Karpas-422 (cell line): ENCODE data around the gene DDX17. TPM values are rescaled to one million over a fixed set of nuclear protein-coding genes. Genes with fewer than 3 reads are reported as not detected.
"Not testable (repeated sequence)": the region's sequence is repeated elsewhere in the genome, so short reads cannot be mapped to it uniquely, and the experiment has no call there.

Experiments
- DNase-seq: peaks from one replicate; pipeline ENCODE4 v3.0.0-alpha.2; 2015
- H2AFZ ChIP-seq: fragments of 200-600 bp; sonication (generic); 2 replicates; pipeline ENCODE4 v1.6.1; 2014; ENCODE audit warnings: antibody characterized with exemption, low read length, mixed read lengths
- H3K27ac ChIP-seq: fragments of 200-600 bp; sonication (generic); 2 replicates; pipeline ENCODE4 v1.5.1; 2014; ENCODE audit warnings: mild to moderate bottlenecking, low read length, moderate library complexity
- H3K27me3 ChIP-seq: fragments of 200-600 bp; sonication (generic); 2 replicates; pipeline ENCODE4 v1.6.1; 2014; ENCODE audit warnings: low read length, mixed read lengths
- H3K36me3 ChIP-seq: fragments of 200-600 bp; sonication (generic); 2 replicates; pipeline ENCODE4 v1.6.1; 2014; ENCODE audit warnings: low read length, mixed read lengths; ENCODE audit not compliant: insufficient read depth
- H3K4me1 ChIP-seq: fragments of 200-600 bp; sonication (generic); 2 replicates; pipeline ENCODE4 v1.6.1; 2014; ENCODE audit warnings: mild to moderate bottlenecking, low read length, mixed read lengths
- H3K4me2 ChIP-seq: fragments of 200-600 bp; sonication (generic); 2 replicates; pipeline ENCODE4 v1.6.1; 2014; ENCODE audit warnings: low read length, low read depth, mild to moderate bottlenecking; ENCODE audit not compliant: poor library complexity, severe bottlenecking
- H3K4me3 ChIP-seq: fragments of 200-600 bp; sonication (generic); 2 replicates; pipeline ENCODE4 v1.5.1; 2014; ENCODE audit warnings: mild to moderate bottlenecking, antibody characterized with exemption, low read length, mixed read lengths
- H3K79me2 ChIP-seq: fragments of 200-600 bp; sonication (generic); 2 replicates; pipeline ENCODE4 v1.6.1; 2014; ENCODE audit warnings: mild to moderate bottlenecking, low read length, mixed read lengths
- H3K9ac ChIP-seq: fragments of 200-600 bp; sonication (generic); 2 replicates; pipeline ENCODE4 v1.6.0; 2014; ENCODE audit warnings: low read length
- H3K9me2 ChIP-seq: fragments of 200-600 bp; sonication (generic), shearing (Covaris generic); replicated peaks from 2 replicates; pipeline ENCODE4 v1.6.0; 2014; ENCODE audit warnings: mild to moderate bottlenecking, low read length, moderate library complexity; ENCODE audit not compliant: insufficient read depth
- H3K9me3 ChIP-seq: fragments of 300-700, 200-600 bp; sonication (generic); 2 replicates; pipeline ENCODE4 v1.6.1; 2014; ENCODE audit warnings: low read length, mixed read lengths
- H4K20me1 ChIP-seq: fragments of 200-600 bp; sonication (generic); 2 replicates; pipeline ENCODE4 v1.6.1; 2014; ENCODE audit warnings: mild to moderate bottlenecking, antibody characterized with exemption, low read length, low read depth; ENCODE audit not compliant: insufficient read depth
- total RNA-seq: library from RNA; depleted of rRNA; stranded (reverse); fragments of >200 nt; shearing (Covaris generic); gene quantifications from 2 replicates; pipeline ENCODE4 v1.2.3, GENCODE V29; 2014; ENCODE audit warnings: low replicate concordance

DDX17 gene
- total RNA-seq, 1 experiment from 2014 or later: 465 TPM

DNA sequence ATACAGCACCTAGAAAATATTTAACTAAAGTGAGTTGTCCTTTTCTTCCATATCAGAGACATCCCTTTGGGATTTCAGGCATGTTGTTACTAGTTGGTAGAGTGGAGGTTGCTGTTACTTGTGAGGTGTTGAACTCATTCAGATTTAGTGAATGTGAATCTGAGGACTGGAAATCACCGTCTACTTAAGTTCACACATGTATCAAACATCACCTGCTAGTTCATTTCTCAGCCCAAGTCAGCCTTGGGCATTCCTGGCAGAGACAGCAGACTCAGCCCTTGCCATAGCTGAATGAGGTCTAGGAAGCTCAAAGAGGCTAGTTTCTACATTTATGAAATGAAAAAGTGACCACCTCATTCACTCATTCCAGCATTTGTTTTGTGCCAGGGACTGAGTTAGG lies 28.5 kb downstream of the DDX17 start:
- no peak overlapping the region for H2AFZ ChIP-seq
- H3K27ac ChIP-seq: no peak overlapping the region

DNA sequence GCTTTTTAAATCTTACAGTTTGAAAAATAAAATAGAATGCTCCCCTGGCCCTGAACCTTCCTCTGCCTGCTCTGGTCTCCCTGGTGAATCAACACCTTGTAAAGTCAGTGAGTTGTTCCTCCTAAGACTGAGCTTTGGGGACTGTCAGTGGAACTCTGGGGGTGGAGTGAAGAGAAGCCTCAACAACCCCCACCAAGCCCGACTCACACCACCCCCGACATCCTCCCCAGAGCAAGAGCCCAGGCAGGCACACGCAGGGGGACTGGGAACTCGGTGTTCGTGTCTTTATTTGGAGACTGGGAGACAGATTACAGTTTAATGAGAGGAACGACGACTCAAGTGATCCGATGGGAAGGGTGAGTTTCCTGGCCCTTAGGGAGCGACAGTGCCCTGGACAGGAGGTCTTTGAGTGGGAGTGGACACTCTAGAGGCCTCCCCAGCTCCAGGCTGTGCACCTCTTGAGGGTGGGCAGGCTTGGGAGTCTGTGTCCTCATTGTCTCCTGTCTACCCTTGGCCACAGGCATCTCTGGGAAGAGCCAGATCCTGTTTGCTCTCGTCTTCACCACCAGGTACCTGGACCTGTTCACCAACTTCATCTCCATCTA lies 32.0 kb downstream of the DDX17 start:
- DNase-seq: no peak
- Histone ChIP-seq H4K20me1 (no peaks in the 10 kb centered on the region), H3K4me2 (no peak overlapping the region), H3K36me3 (no peaks in the 10 kb centered on the region), H2AFZ (no peak overlapping the region), H3K9me2 (no peaks in the 10 kb centered on the region), H3K27ac (no peak overlapping the region), H3K27me3 (no peaks in the 10 kb centered on the region), H3K79me2 (no peaks in the 10 kb centered on the region), H3K9me3 (no peaks in the 10 kb centered on the region), H3K9ac (no peak overlapping the region), H3K4me3 (no peak overlapping the region), H3K4me1 (no peaks in the 10 kb centered on the region)

More for the DNA sequence above, 28.5 kb downstream of the DDX17 start:
- Histone ChIP-seq H3K4me2 (no peak overlapping the region), H3K27me3 (no peaks in the 10 kb centered on the region), H3K9ac (no peak overlapping the region), H4K20me1 (no peaks in the 10 kb centered on the region), H3K9me2 (no peaks in the 10 kb centered on the region), H3K9me3 (no peaks in the 10 kb centered on the region), H3K4me3 (no peak overlapping the region), H3K4me1 (no peaks in the 10 kb centered on the region), H3K79me2 (no peaks in the 10 kb centered on the region), H3K36me3 (peaks cover 12% of the 10 kb centered on the region; the same call in 1 of the 2 replicates)
- DNase-seq: no peak

GRCh38 chr22:38471237-38471636 lies 34.9 kb downstream of the DDX17 start:
- no peak overlapping the region for H3K27ac ChIP-seq
- no peaks in the 10 kb centered on the region for H3K9me3 ChIP-seq
- no peak overlapping the region for H3K9ac ChIP-seq
- H3K27me3 ChIP-seq: no peaks in the 10 kb centered on the region
- no peak overlapping the region for H3K4me3 ChIP-seq
- DNase-seq: no peak
- no peaks in the 10 kb centered on the region for H4K20me1 ChIP-seq
- H3K4me1 ChIP-seq: no peaks in the 10 kb centered on the region
- no peak overlapping the region for H2AFZ ChIP-seq
- no peaks in the 10 kb centered on the region for H3K9me2 ChIP-seq
- no peaks in the 10 kb centered on the region for H3K79me2 ChIP-seq
- no peak overlapping the region for H3K4me2 ChIP-seq
- no peaks in the 10 kb centered on the region for H3K36me3 ChIP-seq

- not testable (repeated sequence) for H3K4me3 ChIP-seq, H3K79me2 ChIP-seq, H3K36me3 ChIP-seq, H3K4me2 ChIP-seq, DNase-seq, H3K9ac ChIP-seq, H3K4me1 ChIP-seq, H4K20me1 ChIP-seq, H3K27ac ChIP-seq, H2AFZ ChIP-seq, H3K9me3 ChIP-seq, H3K27me3 ChIP-seq, H3K9me2 ChIP-seq
Observed at GRCh38 chr22:38470179-38470578, 35.9 kb downstream of the DDX17 start.

DNA sequence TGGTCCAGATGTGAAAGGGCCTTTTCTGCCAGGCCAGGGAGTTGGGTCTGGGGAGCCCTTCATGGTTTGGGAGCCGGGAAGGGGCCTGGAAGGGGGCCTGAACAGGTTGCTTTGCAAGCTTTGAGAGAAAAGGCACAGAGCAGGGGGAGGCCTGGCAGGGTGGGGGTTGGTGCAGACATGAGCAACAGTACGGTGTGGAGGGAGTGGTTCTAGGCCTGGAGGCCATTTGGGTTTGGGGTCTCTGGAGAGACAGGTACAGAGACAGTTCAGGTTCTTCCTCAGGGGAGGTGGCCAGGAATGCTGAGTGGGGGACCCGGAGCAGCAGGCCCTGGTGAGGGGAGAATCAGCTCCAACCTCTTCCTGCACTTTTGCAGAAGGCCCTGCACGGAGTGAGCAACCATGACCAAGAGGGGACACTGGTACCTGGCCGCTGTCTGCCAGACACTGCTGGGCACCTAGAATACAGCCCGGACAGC lies 36.8 kb downstream of the DDX17 start:
- no peak for DNase-seq
- no peak overlapping the region for H3K4me2 ChIP-seq
- H4K20me1 ChIP-seq: no peaks in the 10 kb centered on the region

GRCh38 chr22:38468443-38469305 lies 37.4 kb downstream of the DDX17 start:
- H4K20me1 ChIP-seq: no peaks in the 10 kb centered on the region
- H3K27ac ChIP-seq: no peak overlapping the region
- no peaks in the 10 kb centered on the region for H3K79me2 ChIP-seq
- no peak overlapping the region for H3K9ac ChIP-seq
- no peak overlapping the region for H2AFZ ChIP-seq
- no peaks in the 10 kb centered on the region for H3K27me3 ChIP-seq
- H3K4me1 ChIP-seq: no peaks in the 10 kb centered on the region
- H3K4me3 ChIP-seq: no peak overlapping the region
- DNase-seq: no peak
- H3K4me2 ChIP-seq: no peak overlapping the region
- H3K9me3 ChIP-seq: no peaks in the 10 kb centered on the region
- no peaks in the 10 kb centered on the region for H3K36me3 ChIP-seq
- H3K9me2 ChIP-seq: no peaks in the 10 kb centered on the region

More for the DNA sequence above, 36.8 kb downstream of the DDX17 start:
- no peaks in the 10 kb centered on the region for H3K4me1 ChIP-seq
- no peaks in the 10 kb centered on the region for H3K9me2 ChIP-seq
- no peak overlapping the region for H2AFZ ChIP-seq
- no peaks in the 10 kb centered on the region for H3K9me3 ChIP-seq
- no peak overlapping the region for H3K9ac ChIP-seq
- H3K27me3 ChIP-seq: no peaks in the 10 kb centered on the region
- H3K79me2 ChIP-seq: no peaks in the 10 kb centered on the region
- no peaks in the 10 kb centered on the region for H3K36me3 ChIP-seq
- no peak overlapping the region for H3K4me3 ChIP-seq
- H3K27ac ChIP-seq: no peak overlapping the region

- no peak within 1 kb of the TSS for H3K4me3 ChIP-seq
- H3K79me2 ChIP-seq: no peaks in the 10 kb centered on the region
- H3K4me2 ChIP-seq: no peak within 1 kb of the TSS
- no peaks in the 10 kb centered on the region for H3K4me1 ChIP-seq
- no peaks in the 10 kb centered on the region for H3K9me3 ChIP-seq
- no peak within 1 kb of the TSS for H2AFZ ChIP-seq
- no peaks in the 10 kb centered on the region for H3K9me2 ChIP-seq
- H3K27ac ChIP-seq: no peak within 1 kb of the TSS
- no peak for DNase-seq
- H3K27me3 ChIP-seq: no peaks in the 10 kb centered on the region
- no peaks in the 10 kb centered on the region for H3K36me3 ChIP-seq
- H3K9ac ChIP-seq: no peak within 1 kb of the TSS
- no peaks in the 10 kb centered on the region for H4K20me1 ChIP-seq
Observed at GRCh38 chr22:38467904-38468442, 38.1 kb downstream of the DDX17 start, which contains the start of gene KDELR3. KDELR3 (plus strand) TSS chr22:38468096; CDS start chr22:38468234, 138 bp downstream.

DNA sequence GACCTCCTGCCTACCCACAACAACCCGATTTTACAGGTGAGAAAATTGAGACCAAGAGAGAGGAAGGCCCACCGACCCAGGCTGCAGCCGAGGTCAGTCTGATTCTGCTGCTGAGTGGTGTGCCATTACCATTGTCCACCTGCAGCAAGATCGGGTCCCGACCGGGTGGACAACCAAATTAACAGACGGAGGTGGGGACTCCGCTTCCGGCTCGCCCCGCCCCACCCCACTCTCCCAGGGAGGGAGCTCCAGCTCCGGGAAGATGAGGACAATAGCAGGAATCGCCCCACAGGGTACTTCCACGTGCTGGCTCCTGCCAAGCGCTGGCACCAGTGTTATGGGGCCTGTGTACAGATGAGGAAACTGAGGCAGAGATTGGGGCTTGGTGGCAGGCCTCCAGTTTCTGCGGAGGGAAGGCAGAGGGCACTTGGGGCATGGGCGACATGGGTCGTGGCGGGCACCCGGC lies 38.6 kb downstream of the DDX17 start:
- Histone ChIP-seq H3K4me1 (no peaks in the 10 kb centered on the region), H3K9ac (no peak overlapping the region), H3K9me2 (no peaks in the 10 kb centered on the region), H3K27me3 (no peaks in the 10 kb centered on the region), H3K27ac (no peak overlapping the region), H4K20me1 (no peaks in the 10 kb centered on the region), H2AFZ (no peak overlapping the region), H3K9me3 (no peaks in the 10 kb centered on the region), H3K79me2 (no peaks in the 10 kb centered on the region), H3K4me3 (no peak overlapping the region), H3K4me2 (no peak overlapping the region), H3K36me3 (no peaks in the 10 kb centered on the region)
- no peak for DNase-seq
